Natural killer cell (primary cell): Measurements from ENCODE around the gene FAM20B. TPM values are rescaled to one million over a fixed set of nuclear protein-coding genes. Genes with fewer than 3 reads are reported as not detected.

Source experiments
- ATAC-seq, 3 donors: fragments of 150-1000 bp in 2 of 3; fragments of 200-7000 bp in 1 of 3; cut with Tn5 transposase; 1 replicate in 1 of 3; 2 replicates in 2 of 3; pipeline ENCODE4 v1.10.0; 2021; ENCODE audit warnings: mild to moderate bottlenecking in 2 of 3, moderate library complexity in 2 of 3
- DNase-seq, 2 donors: peaks; one replicate each; pipeline versions ENCODE4 v3.0.0 to v3.0.0-alpha.2; 2013 to 2021; ENCODE audit warnings: mixed read lengths in 1 of 2
- H3K27ac ChIP-seq: one replicate; pipeline ENCODE4 v1.5.1; 2013; ENCODE audit warnings: mild to moderate bottlenecking, low read length
- H3K27me3 ChIP-seq: one replicate; pipeline ENCODE4 v1.6.1; 2013; ENCODE audit warnings: low read length; ENCODE audit not compliant: control insufficient read depth, insufficient read depth
- H3K36me3 ChIP-seq: one replicate; pipeline ENCODE4 v1.6.1; 2013; ENCODE audit warnings: low read length; ENCODE audit not compliant: control insufficient read depth, insufficient read depth
- H3K4me1 ChIP-seq: one replicate; pipeline ENCODE4 v1.6.1; 2013; ENCODE audit warnings: low read length; ENCODE audit not compliant: control insufficient read depth, insufficient read depth
- H3K4me3 ChIP-seq: one replicate; pipeline ENCODE4 v1.5.1; 2013; ENCODE audit warnings: low read length
- H3K9me3 ChIP-seq: one replicate; pipeline ENCODE4 v1.6.1; 2013; ENCODE audit warnings: low read length; ENCODE audit not compliant: control insufficient read depth, insufficient read depth
- H3K27ac Mint-ChIP-seq, 2 donors: one replicate each; pipeline ENCODE4 v1.8.0; 2022; ENCODE audit warnings: mild to moderate bottlenecking in 2 of 2, mixed read lengths in 2 of 2, moderate library complexity in 1 of 2
- H3K27me3 Mint-ChIP-seq, 2 donors: one replicate each; pipeline ENCODE4 v1.8.0; 2022; ENCODE audit warnings: low read depth in 2 of 2, mixed read lengths in 2 of 2
- H3K36me3 Mint-ChIP-seq: one replicate; pipeline ENCODE4 v1.8.0; 2022; ENCODE audit warnings: mixed read lengths
- H3K4me1 Mint-ChIP-seq, 2 donors: one replicate each; pipeline ENCODE4 v1.8.0; 2022; ENCODE audit warnings: mixed read lengths in 2 of 2
- H3K4me3 Mint-ChIP-seq: one replicate; pipeline ENCODE4 v1.8.0; 2022; ENCODE audit warnings: mild to moderate bottlenecking, moderate library complexity, mixed read lengths
- H3K9me3 Mint-ChIP-seq, 2 donors: one replicate each; pipeline ENCODE4 v1.8.0; 2022; ENCODE audit warnings: mixed read lengths in 2 of 2
- WGBS: methylation state at CpG from one replicate; pipeline ENCODE4 v1.1.7; 2013; ENCODE audit warnings: missing lambda C conversion rate; ENCODE audit not compliant: insufficient coverage; 5-methylcytosine and 5-hydroxymethylcytosine counted together
- intact Hi-C: fragments of 100-400 bp; cut with micrococcal nuclease; formaldehyde crosslinking; loops from one replicate; pipeline ENCODE4 v1.14.2; 2022
- total RNA-seq, 4 donors: library from RNA; stranded (reverse); fragments of 120-200 nt in 1 of 4; gene quantifications; one replicate each; pipeline versions ENCODE4 v1.2.3 to v1.2.4, GENCODE V29; 2013 to 2022
- TF ChIP-seq, protein P1 (sequence below): fragments of 200-600 bp; IDR thresholded peaks from one replicate; pipeline ENCODE4 v1.8.0; 2022; ENCODE audit warnings: antibody characterized with exemption

FAM20B gene
- total RNA-seq, 3 donors from 2014 or later (not counting 1 experiment from before 2014, with no cell fraction given), result 27.6 to 35.2 (median 29.0) TPM

- WGBS, result 98% methylated on average over 3 of the region's 4 CpGs
Measured at GRCh38 chr1:179095377-179095776, 69.7 kb downstream of the FAM20B start.

GRCh38 chr1:179095924-179096323, 70.2 kb downstream of the FAM20B start:
- H3K36me3 Mint-ChIP-seq, result no peaks in the 10 kb centered on the region
- H3K9me3 Mint-ChIP-seq, result no peaks in the 10 kb centered on the region
- H3K4me1 Mint-ChIP-seq, result peaks cover 0 to 5% of the 10 kb centered on the region in 2 donors
- no peaks in the 10 kb centered on the region for H3K27me3 Mint-ChIP-seq
- no peak for ATAC-seq
- intact Hi-C loops, result no loop called here
- H3K9me3 ChIP-seq, result no peaks in the 10 kb centered on the region
- no peak overlapping the region for H3K27ac Mint-ChIP-seq
- H3K27me3 ChIP-seq, result no peaks in the 10 kb centered on the region
- DNase-seq, result no peak
- no peak overlapping the region for H3K27ac ChIP-seq
- no peak overlapping the region for H3K4me3 ChIP-seq
- H3K4me1 ChIP-seq, result no peaks in the 10 kb centered on the region
- WGBS, result 93% methylated on average over 3 of the region's 3 CpGs
- peaks cover 47% of the 10 kb centered on the region for H3K36me3 ChIP-seq
- TF ChIP-seq, protein P1, sequence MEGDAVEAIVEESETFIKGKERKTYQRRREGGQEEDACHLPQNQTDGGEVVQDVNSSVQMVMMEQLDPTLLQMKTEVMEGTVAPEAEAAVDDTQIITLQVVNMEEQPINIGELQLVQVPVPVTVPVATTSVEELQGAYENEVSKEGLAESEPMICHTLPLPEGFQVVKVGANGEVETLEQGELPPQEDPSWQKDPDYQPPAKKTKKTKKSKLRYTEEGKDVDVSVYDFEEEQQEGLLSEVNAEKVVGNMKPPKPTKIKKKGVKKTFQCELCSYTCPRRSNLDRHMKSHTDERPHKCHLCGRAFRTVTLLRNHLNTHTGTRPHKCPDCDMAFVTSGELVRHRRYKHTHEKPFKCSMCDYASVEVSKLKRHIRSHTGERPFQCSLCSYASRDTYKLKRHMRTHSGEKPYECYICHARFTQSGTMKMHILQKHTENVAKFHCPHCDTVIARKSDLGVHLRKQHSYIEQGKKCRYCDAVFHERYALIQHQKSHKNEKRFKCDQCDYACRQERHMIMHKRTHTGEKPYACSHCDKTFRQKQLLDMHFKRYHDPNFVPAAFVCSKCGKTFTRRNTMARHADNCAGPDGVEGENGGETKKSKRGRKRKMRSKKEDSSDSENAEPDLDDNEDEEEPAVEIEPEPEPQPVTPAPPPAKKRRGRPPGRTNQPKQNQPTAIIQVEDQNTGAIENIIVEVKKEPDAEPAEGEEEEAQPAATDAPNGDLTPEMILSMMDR, result no peak
- H3K4me3 Mint-ChIP-seq, result no peak overlapping the region

More at GRCh38 chr1:179095377-179095776, 69.7 kb downstream of the FAM20B start:
- no peak overlapping the region for H3K27ac ChIP-seq
- H3K27me3 ChIP-seq, result no peaks in the 10 kb centered on the region
- Mint-ChIP-seq H3K27ac (no peak overlapping the region), H3K4me1 (peaks cover 0 to 7% of the 10 kb centered on the region in 2 donors), H3K4me3 (no peak overlapping the region), H3K27me3 (no peaks in the 10 kb centered on the region), H3K36me3 (no peaks in the 10 kb centered on the region), H3K9me3 (no peaks in the 10 kb centered on the region)
- H3K9me3 ChIP-seq, result no peaks in the 10 kb centered on the region
- no peaks in the 10 kb centered on the region for H3K4me1 ChIP-seq
- no peak overlapping the region for H3K4me3 ChIP-seq
- TF ChIP-seq, protein P1, result no peak
- intact Hi-C loops, result no loop called here
- DNase-seq (no peak), ATAC-seq (no peak)
- H3K36me3 ChIP-seq, result peaks cover 47% of the 10 kb centered on the region

- Histone ChIP-seq H3K36me3 (peaks cover 19% of the 10 kb centered on the region), H3K27ac (no peak overlapping the region), H3K9me3 (no peaks in the 10 kb centered on the region), H3K4me1 (no peaks in the 10 kb centered on the region), H3K27me3 (no peaks in the 10 kb centered on the region), H3K4me3 (no peak overlapping the region)
- WGBS, result 100% methylated on average over 2 of the region's 4 CpGs
- Mint-ChIP-seq H3K27ac (no peak overlapping the region), H3K9me3 (no peaks in the 10 kb centered on the region), H3K36me3 (no peaks in the 10 kb centered on the region), H3K27me3 (no peaks in the 10 kb centered on the region), H3K4me3 (no peak overlapping the region), H3K4me1 (no peaks in the 10 kb centered on the region)
- no peak for DNase-seq
- ATAC-seq, result no peak
- TF ChIP-seq, protein P1, result no peak
- intact Hi-C loops, result no loop called here
Measured at GRCh38 chr1:179099891-179100290, 74.2 kb downstream of the FAM20B start.

DNA sequence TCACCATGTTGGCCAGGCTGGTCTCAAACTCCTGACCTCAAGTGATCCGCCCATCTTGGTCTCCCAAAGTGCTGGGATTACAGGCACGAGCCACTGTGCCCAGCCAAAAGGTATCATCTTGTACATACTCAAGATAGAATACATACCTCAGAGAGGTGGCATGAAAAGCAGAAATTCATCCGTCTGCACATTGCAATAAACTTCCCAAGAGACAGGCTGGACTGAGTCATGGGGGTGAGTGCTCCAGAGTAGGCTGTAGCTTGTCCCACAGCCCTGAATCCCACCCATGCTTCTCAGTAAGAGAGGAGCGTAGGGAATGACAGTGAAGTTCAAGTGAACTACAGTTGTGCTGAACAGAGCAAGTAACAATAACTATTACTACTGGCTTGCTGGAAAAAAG, 75.9 kb downstream of the FAM20B start:
- TF ChIP-seq, protein P1, result no peak
- DNase-seq (no peak), ATAC-seq (no peak)
- Mint-ChIP-seq H3K27ac (no peak overlapping the region), H3K4me3 (no peak overlapping the region), H3K4me1 (no peaks in the 10 kb centered on the region), H3K9me3 (no peaks in the 10 kb centered on the region), H3K27me3 (no peaks in the 10 kb centered on the region), H3K36me3 (no peaks in the 10 kb centered on the region)
- intact Hi-C loops, result no loop called here
- no peak overlapping the region for H3K4me3 ChIP-seq
- no peak overlapping the region for H3K27ac ChIP-seq
- H3K27me3 ChIP-seq, result no peaks in the 10 kb centered on the region
- WGBS, result 91% methylated on average over 4 of the region's 4 CpGs
- peaks cover 4% of the 10 kb centered on the region for H3K36me3 ChIP-seq
- no peaks in the 10 kb centered on the region for H3K9me3 ChIP-seq
- no peaks in the 10 kb centered on the region for H3K4me1 ChIP-seq
